Mesothelial cell of epicardium (in vitro differentiated cells): ENCODE measurements around the gene MVK. TPM values are rescaled to one million over a fixed set of nuclear protein-coding genes. Genes with fewer than 3 reads are reported as not detected.

Source experiments
- DNase-seq, 2 experiments: peaks; one replicate each; pipeline ENCODE4 v3.0.0; 2021; ENCODE audit warnings: low spot score in 2 of 2; ENCODE audit not compliant: unreplicated experiment in 2 of 2
- H3K27ac Mint-ChIP-seq: 2 replicates; pipeline ENCODE4 v1.8.0; 2021; ENCODE audit warnings: mixed read lengths
- H3K27me3 Mint-ChIP-seq: 2 replicates; pipeline ENCODE4 v1.8.0; 2021; ENCODE audit warnings: low read depth, mixed read lengths
- H3K36me3 Mint-ChIP-seq: 2 replicates; pipeline ENCODE4 v1.8.0; 2021; ENCODE audit warnings: mixed read lengths
- H3K4me1 Mint-ChIP-seq: 2 replicates; pipeline ENCODE4 v1.8.0; 2021; ENCODE audit warnings: mixed read lengths
- H3K4me3 Mint-ChIP-seq: 2 replicates; pipeline ENCODE4 v1.8.0; 2021; ENCODE audit warnings: mild to moderate bottlenecking, moderate library complexity, mixed read lengths
- H3K9me3 Mint-ChIP-seq: 2 replicates; pipeline ENCODE4 v1.8.0; 2021; ENCODE audit warnings: mixed read lengths
- CTCF ChIP-seq: fragments of 200-600 bp; sonication (generic); IDR thresholded peaks from one replicate; pipeline ENCODE4 v1.5.0; 2021; ENCODE audit warnings: antibody characterized with exemption; ENCODE audit not compliant: unreplicated experiment
- total RNA-seq: library from RNA; stranded (reverse); gene quantifications from 3 replicates; pipeline ENCODE4 v1.2.1, GENCODE V29; 2021

The MVK gene
- total RNA-seq, 1 donor from 2014 or later: 18.0 TPM

- H3K27ac Mint-ChIP-seq: no peak overlapping the region
- H3K27me3 Mint-ChIP-seq: peaks cover 1% of the 10 kb centered on the region
- no peak for TF ChIP-seq CTCF
- no peaks in the 10 kb centered on the region for H3K4me1 Mint-ChIP-seq
- no peak for DNase-seq
- H3K36me3 Mint-ChIP-seq: no peaks in the 10 kb centered on the region
- no peak overlapping the region for H3K4me3 Mint-ChIP-seq
- no peaks in the 10 kb centered on the region for H3K9me3 Mint-ChIP-seq
These were observed 65.7 kb downstream of the MVK start for GRCh38 chr12:109639151-109639872.

GRCh38 chr12:109640961-109641360 lies 67.4 kb downstream of the MVK start:
- TF ChIP-seq CTCF: no peak
- Mint-ChIP-seq H3K4me3 (no peak overlapping the region), H3K4me1 (no peaks in the 10 kb centered on the region), H3K27me3 (peaks cover 10% of the 10 kb centered on the region), H3K27ac (no peak overlapping the region), H3K9me3 (no peaks in the 10 kb centered on the region), H3K36me3 (no peaks in the 10 kb centered on the region)
- DNase-seq: no peak

- peaks cover 14% of the 10 kb centered on the region for H3K27me3 Mint-ChIP-seq
- H3K36me3 Mint-ChIP-seq: no peaks in the 10 kb centered on the region
- no peak overlapping the region for H3K27ac Mint-ChIP-seq
- no peak overlapping the region for H3K4me3 Mint-ChIP-seq
- DNase-seq: no peak
- no peaks in the 10 kb centered on the region for H3K9me3 Mint-ChIP-seq
- no peak for TF ChIP-seq CTCF
- no peaks in the 10 kb centered on the region for H3K4me1 Mint-ChIP-seq
These were observed 67.8 kb downstream of the MVK start for GRCh38 chr12:109641422-109641821.

- Mint-ChIP-seq H3K36me3 (no peaks in the 10 kb centered on the region), H3K27ac (no peak overlapping the region), H3K4me1 (no peaks in the 10 kb centered on the region)
These were observed 69.0 kb downstream of the MVK start for GRCh38 chr12:109642506-109643132.

GRCh38 chr12:109645194-109645593 lies 71.6 kb downstream of the MVK start:
- H3K9me3 Mint-ChIP-seq: no peaks in the 10 kb centered on the region
- peaks cover 25% of the 10 kb centered on the region for H3K27me3 Mint-ChIP-seq
- H3K4me1 Mint-ChIP-seq: no peaks in the 10 kb centered on the region
- no peak overlapping the region for H3K27ac Mint-ChIP-seq
- no peak overlapping the region for H3K4me3 Mint-ChIP-seq
- no peak for DNase-seq
- no peaks in the 10 kb centered on the region for H3K36me3 Mint-ChIP-seq
- no peak for TF ChIP-seq CTCF

More at GRCh38 chr12:109642506-109643132, 69.0 kb downstream of the MVK start:
- Mint-ChIP-seq H3K27me3 (peaks cover 23% of the 10 kb centered on the region), H3K4me3 (no peak overlapping the region), H3K9me3 (no peaks in the 10 kb centered on the region)
- DNase-seq: no peak
- no peak for TF ChIP-seq CTCF
